Ishikawa (cell line): ENCODE measurements around the gene DNAH8.

ENCODE experiments used
- CREB1 ChIP-seq: IDR thresholded peaks from 2 replicates; pipeline ENCODE4 v1.6.1; 2012; ENCODE audit warnings: low read depth
- RAD21 ChIP-seq: IDR thresholded peaks from 2 replicates; pipeline ENCODE4 v1.6.1; 2012; ENCODE audit warnings: low read depth

GRCh38 chr6:38697846-38698245, 17.3 kb upstream of the DNAH8 start:
- TF ChIP-seq CREB1 (no peak), RAD21 (no peak)
